HFF-Myc (cell line): ENCODE measurements around the gene SEPTIN2.

Experiments used
- DNase-seq: peaks from one replicate; pipeline ENCODE4 v3.0.0-alpha.2; 2011; ENCODE audit warnings: low read depth; ENCODE audit errors: extremely low read depth
- H3K4me3 ChIP-seq: replicated peaks from 2 replicates; pipeline ENCODE4 v1.5.1; 2011; ENCODE audit warnings: low read depth, mild to moderate bottlenecking, control low read depth, low read length
- TF ChIP-seq, protein P1 (sequence below): IDR thresholded peaks from 2 replicates; pipeline ENCODE4 v1.5.1; 2012; ENCODE audit warnings: mild to moderate bottlenecking, low read depth, low read length, control low read depth; ENCODE audit errors: missing control alignments

SEPTIN2 gene

DNA sequence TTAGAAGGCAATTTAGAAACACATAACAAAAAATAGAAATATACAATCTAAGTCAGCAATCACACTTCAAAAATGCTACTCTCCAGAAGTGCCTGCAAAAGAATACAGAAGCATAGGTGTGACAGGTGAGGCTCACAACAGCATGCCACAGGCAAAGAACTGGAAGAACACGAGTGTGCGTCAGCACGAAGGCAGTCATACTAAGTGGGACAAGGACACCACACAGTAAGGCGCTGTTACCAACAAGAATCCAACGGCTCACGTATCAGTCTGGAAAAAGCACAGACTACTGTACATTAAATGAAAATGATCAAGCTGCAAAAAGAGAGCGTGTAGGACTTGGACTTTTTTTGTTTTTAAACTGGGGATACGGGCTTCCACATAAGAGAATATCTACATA is 19.0 kb upstream of the SEPTIN2 start:
- TF ChIP-seq, protein P1, sequence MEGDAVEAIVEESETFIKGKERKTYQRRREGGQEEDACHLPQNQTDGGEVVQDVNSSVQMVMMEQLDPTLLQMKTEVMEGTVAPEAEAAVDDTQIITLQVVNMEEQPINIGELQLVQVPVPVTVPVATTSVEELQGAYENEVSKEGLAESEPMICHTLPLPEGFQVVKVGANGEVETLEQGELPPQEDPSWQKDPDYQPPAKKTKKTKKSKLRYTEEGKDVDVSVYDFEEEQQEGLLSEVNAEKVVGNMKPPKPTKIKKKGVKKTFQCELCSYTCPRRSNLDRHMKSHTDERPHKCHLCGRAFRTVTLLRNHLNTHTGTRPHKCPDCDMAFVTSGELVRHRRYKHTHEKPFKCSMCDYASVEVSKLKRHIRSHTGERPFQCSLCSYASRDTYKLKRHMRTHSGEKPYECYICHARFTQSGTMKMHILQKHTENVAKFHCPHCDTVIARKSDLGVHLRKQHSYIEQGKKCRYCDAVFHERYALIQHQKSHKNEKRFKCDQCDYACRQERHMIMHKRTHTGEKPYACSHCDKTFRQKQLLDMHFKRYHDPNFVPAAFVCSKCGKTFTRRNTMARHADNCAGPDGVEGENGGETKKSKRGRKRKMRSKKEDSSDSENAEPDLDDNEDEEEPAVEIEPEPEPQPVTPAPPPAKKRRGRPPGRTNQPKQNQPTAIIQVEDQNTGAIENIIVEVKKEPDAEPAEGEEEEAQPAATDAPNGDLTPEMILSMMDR: no peak
- DNase-seq: no peak
- H3K4me3 ChIP-seq: no peak overlapping the region

DNA sequence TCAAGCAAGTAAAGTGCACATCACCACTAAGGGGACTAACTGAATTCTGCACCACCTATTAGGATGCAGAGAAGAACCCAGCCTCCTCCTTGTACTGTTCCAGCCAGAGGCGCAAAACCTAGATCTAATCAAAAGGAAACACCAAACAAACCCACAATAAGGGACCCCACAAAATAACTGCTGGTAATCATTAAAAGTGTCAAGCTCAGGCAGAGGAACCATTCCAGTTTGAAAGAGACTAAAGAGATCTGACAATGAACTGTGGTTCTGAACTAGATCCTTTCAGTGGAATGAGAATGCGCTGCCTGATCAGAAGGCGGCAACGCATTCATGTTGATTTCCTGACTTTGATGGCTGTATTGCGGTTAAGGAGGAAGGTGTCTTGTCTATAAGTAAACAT is 17.1 kb upstream of the SEPTIN2 start:
- TF ChIP-seq, protein P1: no peak
- DNase-seq: no peak

DNA sequence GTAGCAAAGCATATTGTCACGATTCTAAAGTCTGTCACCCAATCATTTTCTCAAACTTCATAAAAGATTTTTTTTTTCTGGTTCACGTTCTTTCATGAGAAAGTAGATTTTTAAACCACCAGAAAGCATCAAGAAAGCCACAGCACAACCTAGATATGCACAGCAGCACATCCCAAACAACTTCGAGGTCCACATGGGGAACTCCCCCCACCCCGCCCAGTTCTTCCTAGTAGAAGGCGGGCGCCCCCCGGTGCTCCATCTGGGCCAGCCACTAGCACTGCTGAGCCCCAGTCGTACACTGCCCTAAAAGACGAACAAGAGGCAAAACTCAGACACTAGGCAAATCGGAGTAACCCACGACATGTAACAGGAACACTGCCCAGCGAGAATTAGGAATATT is 15.7 kb upstream of the SEPTIN2 start:
- H3K4me3 ChIP-seq: no peak overlapping the region
- no peak for DNase-seq
- TF ChIP-seq, protein P1: no peak

More for the DNA sequence above, 17.1 kb upstream of the SEPTIN2 start:
- H3K4me3 ChIP-seq: no peak overlapping the region

DNA sequence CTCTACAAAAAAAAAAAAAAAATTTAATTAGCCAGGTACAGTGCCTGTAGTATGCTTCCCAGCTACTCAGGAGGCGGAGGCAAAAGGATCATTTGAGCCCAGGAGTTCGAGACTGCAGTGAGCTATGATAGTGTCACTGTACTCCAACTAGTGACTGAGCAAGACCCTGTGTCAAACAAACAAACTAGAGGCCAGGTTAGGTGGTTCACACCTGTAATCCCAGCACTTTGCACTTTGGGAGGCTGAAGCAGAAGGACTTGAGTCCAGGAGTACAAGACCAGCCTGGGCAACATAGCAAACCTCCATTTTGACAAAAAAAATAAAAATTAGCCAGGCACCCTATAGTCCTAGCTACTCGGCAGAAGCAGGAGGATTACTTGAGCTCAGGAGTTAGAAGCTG is 13.6 kb upstream of the SEPTIN2 start:
- TF ChIP-seq, protein P1: no peak
- no peak for DNase-seq
- H3K4me3 ChIP-seq: no peak overlapping the region

DNA sequence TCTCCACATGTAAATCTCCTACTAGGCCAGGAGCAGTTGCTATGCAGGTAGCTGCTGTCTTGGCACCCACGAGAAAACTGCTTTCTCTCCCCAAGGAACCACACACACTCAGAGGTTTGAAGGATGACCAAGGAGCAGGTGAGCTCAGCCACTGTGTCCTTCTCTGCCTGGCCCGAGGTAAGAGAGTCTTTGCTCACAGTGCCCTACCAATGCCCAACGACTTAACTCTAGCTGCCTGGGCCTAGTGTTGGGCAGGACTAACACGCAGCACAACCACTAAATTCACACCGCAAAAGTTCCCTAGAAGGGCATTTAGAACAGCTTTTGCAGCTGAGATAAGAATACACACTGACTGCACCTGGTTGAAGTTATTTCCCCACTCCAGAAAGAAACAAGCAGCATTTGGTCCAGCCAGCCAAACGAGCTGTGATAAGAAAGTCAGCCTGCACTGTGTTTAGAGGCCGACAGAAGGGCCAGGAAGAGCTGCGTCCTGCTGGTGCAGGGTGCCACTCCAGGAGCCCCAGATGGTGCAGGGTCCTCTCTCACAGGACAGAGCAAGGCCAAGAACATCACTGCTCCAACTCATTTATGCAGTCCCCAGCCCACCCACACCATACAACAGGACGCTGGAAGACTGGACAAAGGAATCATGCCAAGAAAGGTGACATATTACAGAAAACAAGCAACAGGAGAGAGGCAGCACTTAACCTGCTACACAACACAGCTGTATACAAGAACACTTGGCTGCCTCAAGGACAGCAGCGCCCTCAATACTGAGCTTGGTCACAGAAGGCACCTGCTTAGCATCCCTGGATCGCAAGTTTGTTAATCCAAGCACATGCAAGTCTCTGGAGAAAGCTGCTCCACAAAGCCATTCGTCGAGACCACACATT is 12.7 kb upstream of the SEPTIN2 start:
- TF ChIP-seq, protein P1: no peak
- no peak overlapping the region for H3K4me3 ChIP-seq
- DNase-seq: no peak

DNA sequence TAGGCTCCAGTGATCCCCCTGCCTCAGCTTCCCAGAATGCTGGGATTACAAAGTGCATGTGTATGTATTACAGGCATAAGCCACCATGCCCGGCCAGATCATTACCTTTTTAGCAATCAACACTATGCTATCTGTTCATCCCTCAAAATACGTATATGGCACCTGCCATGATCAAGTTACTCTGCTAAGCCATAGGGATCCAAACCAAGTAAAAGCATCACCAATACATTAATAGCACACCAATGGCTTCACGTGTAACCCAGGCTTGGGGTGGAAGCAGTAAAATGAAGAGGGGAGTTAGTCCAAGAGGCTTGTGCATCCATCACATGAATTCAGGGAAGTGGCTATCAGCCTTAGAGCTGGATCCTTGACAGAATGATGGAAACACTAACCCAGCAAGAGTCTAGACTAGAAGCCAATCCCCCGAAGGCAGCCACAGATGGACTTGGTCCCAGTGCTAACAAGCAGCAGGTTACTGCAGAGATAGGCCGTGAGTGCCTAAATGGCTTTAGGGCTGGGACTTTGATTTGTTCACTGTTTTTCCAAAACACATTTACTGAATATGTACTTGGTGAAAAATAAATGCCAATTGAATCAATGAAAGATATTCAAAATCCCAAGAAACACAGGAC is 11.6 kb upstream of the SEPTIN2 start:
- H3K4me3 ChIP-seq: no peak overlapping the region
- DNase-seq: no peak
- TF ChIP-seq, protein P1: no peak
